ENCODE measurements around the gene SFXN5.

The SFXN5 gene

GRCh38 chr2:73036766-73037165 lies 34.7 kb downstream of the SFXN5 start:
- no peak overlapping the region for H3K27ac ChIP-seq
- no peak for TF ChIP-seq CTCF (IDR thresholded peaks at IDR 0.05)
- no peak overlapping the region for H3K4me3 ChIP-seq
- no peak for DNase-seq (ENCODE audit: low spot score)

GRCh38 chr2:73035899-73036711 lies 35.4 kb downstream of the SFXN5 start:
- no peak for TF ChIP-seq CTCF (IDR thresholded peaks at IDR 0.05)
- Histone ChIP-seq H3K4me3 (no peak overlapping the region), H3K27ac (no peak overlapping the region)
- no peak for DNase-seq (ENCODE audit: low spot score)

- TF ChIP-seq CTCF (IDR thresholded peaks at IDR 0.05), result no peak
- no peak for DNase-seq (ENCODE audit: low spot score)
- no peak overlapping the region for H3K4me3 ChIP-seq
- no peak overlapping the region for H3K27ac ChIP-seq
Measured at GRCh38 chr2:73034661-73035375, 36.7 kb downstream of the SFXN5 start.

GRCh38 chr2:73033766-73034381 lies 37.6 kb downstream of the SFXN5 start:
- Histone ChIP-seq H3K27ac (no peak overlapping the region), H3K4me3 (no peak overlapping the region)
- DNase-seq (ENCODE audit: low spot score), result no peak
- TF ChIP-seq CTCF (IDR thresholded peaks at IDR 0.05), result no peak

- DNase-seq (ENCODE audit: low spot score), result no peak
- no peak for TF ChIP-seq CTCF (IDR thresholded peaks at IDR 0.05)
- Histone ChIP-seq H3K27ac (no peak overlapping the region), H3K4me3 (no peak overlapping the region)
Measured at GRCh38 chr2:73033142-73033765, 38.3 kb downstream of the SFXN5 start.

- no peak for DNase-seq (ENCODE audit: low spot score)
- no peak overlapping the region for H3K4me3 ChIP-seq
- no peak for TF ChIP-seq CTCF (IDR thresholded peaks at IDR 0.05)
- no peak overlapping the region for H3K27ac ChIP-seq
Measured at GRCh38 chr2:73032702-73033097, 38.8 kb downstream of the SFXN5 start.
